GM23338 (cell line): ENCODE measurements around the gene YIPF1. TPM values are rescaled to one million over a fixed set of nuclear protein-coding genes. Genes with fewer than 3 reads are reported as not detected.

ENCODE experiments used
- ATAC-seq: fragments of 200-7000 bp; cut with Tn5 transposase; 3 replicates; pipeline ENCODE4 v1.9.1; 2020
- DNase-seq: peaks from one replicate; pipeline ENCODE4 v3.0.0-alpha.2; 2015; ENCODE audit warnings: low spot score
- H2AFZ ChIP-seq: fragments of 200-600 bp; sonication (generic); 2 replicates; pipeline ENCODE4 v1.8.0; 2016; ENCODE audit warnings: antibody characterized with exemption, mild to moderate bottlenecking, moderate library complexity
- H3F3A ChIP-seq: fragments of 200-600 bp; sonication (generic); replicated peaks from 2 replicates; pipeline ENCODE4 v1.8.0; 2017; ENCODE audit warnings: antibody characterized with exemption, mixed run types, low read depth
- H3K27ac ChIP-seq: fragments of 200-600 bp; sonication (generic); 2 replicates; pipeline ENCODE4 v1.6.1; 2016; ENCODE audit warnings: low read depth
- H3K27me3 ChIP-seq: fragments of 200-600 bp; sonication (generic); 2 replicates; pipeline ENCODE4 v1.8.0; 2016; ENCODE audit warnings: mild to moderate bottlenecking, mixed run types, moderate library complexity; ENCODE audit not compliant: insufficient read depth
- H3K36me3 ChIP-seq: fragments of 200-600 bp; sonication (generic); 2 replicates; pipeline ENCODE4 v1.8.0; 2016; ENCODE audit warnings: mild to moderate bottlenecking; ENCODE audit not compliant: insufficient read depth
- H3K4me1 ChIP-seq: fragments of 200-600 bp; sonication (generic); 2 replicates; pipeline ENCODE4 v1.8.0; 2016; ENCODE audit warnings: mild to moderate bottlenecking, moderate library complexity; ENCODE audit not compliant: insufficient read depth
- H3K4me2 ChIP-seq: fragments of 200-600 bp; sonication (generic); 2 replicates; pipeline ENCODE4 v1.7.1; 2017; ENCODE audit warnings: mixed run types
- H3K4me3 ChIP-seq: fragments of 200-600 bp; sonication (generic); 2 replicates; pipeline ENCODE4 v1.6.1; 2016; ENCODE audit warnings: mixed run types
- H3K79me2 ChIP-seq: fragments of 200-600 bp; sonication (generic); replicated peaks from 2 replicates; pipeline ENCODE4 v1.8.0; 2017; ENCODE audit warnings: mild to moderate bottlenecking; ENCODE audit not compliant: insufficient read depth
- H3K9me2 ChIP-seq: fragments of 200-600 bp; sonication (generic); 2 replicates; pipeline ENCODE4 v1.8.0; 2017; ENCODE audit not compliant: insufficient read depth
- H4K20me1 ChIP-seq: fragments of 200-600 bp; sonication (generic); replicated peaks from 2 replicates; pipeline ENCODE4 v1.8.0; 2017; ENCODE audit warnings: mild to moderate bottlenecking; ENCODE audit not compliant: insufficient read depth
- H3K27ac Mint-ChIP-seq: 2 replicates; pipeline ENCODE4 v1.8.0; 2020; ENCODE audit warnings: inconsistent platforms, mild to moderate bottlenecking, moderate library complexity, mixed read lengths
- H3K27me3 Mint-ChIP-seq: 3 replicates; pipeline ENCODE4 v1.8.0; 2022; ENCODE audit warnings: low read depth, mild to moderate bottlenecking, moderate library complexity, mixed read lengths, inconsistent platforms; ENCODE audit not compliant: insufficient read depth, poor library complexity
- H3K36me3 Mint-ChIP-seq: 3 replicates; pipeline ENCODE4 v1.8.0; 2021; ENCODE audit warnings: low read depth, mild to moderate bottlenecking, inconsistent platforms, moderate library complexity, mixed read lengths
- H3K4me1 Mint-ChIP-seq: 3 replicates; pipeline ENCODE4 v1.8.0; 2020; ENCODE audit warnings: mild to moderate bottlenecking, inconsistent platforms, mixed read lengths
- H3K4me3 Mint-ChIP-seq: 3 replicates; pipeline ENCODE4 v1.8.0; 2021; ENCODE audit warnings: moderate library complexity, mild to moderate bottlenecking, inconsistent platforms, mixed read lengths
- H3K9me3 Mint-ChIP-seq: 3 replicates; pipeline ENCODE4 v1.8.0; 2020; ENCODE audit warnings: moderate library complexity, mild to moderate bottlenecking, inconsistent platforms, mixed read lengths
- EZH2 ChIP-seq: fragments of 200-600 bp; sonication (generic); IDR thresholded peaks from one replicate; pipeline ENCODE4 v1.8.0; 2017; ENCODE audit warnings: antibody characterized with exemption, mild to moderate bottlenecking, low read depth; ENCODE audit not compliant: unreplicated experiment
- EZH2phosphoT487 ChIP-seq: fragments of 200-600 bp; sonication (generic); IDR thresholded peaks from one replicate; pipeline ENCODE4 v1.8.1; 2018; ENCODE audit warnings: antibody characterized with exemption; ENCODE audit not compliant: unreplicated experiment
- JUNB ChIP-seq: IDR thresholded peaks from one replicate; pipeline ENCODE4 v1.6.1; 2016; ENCODE audit warnings: antibody characterized with exemption; ENCODE audit not compliant: unreplicated experiment
- POLR2AphosphoS5 ChIP-seq: IDR thresholded peaks from 2 replicates; pipeline ENCODE4 v1.6.1; 2016; ENCODE audit warnings: antibody characterized with exemption, low read depth
- STAT1 ChIP-seq: IDR thresholded peaks from one replicate; pipeline ENCODE4 v1.6.1; 2016; ENCODE audit warnings: antibody characterized with exemption; ENCODE audit not compliant: unreplicated experiment
- ZNF114 ChIP-seq: fragments of 250-450 bp; sonication (Bioruptor Pico); IDR thresholded peaks from 2 replicates; pipeline ENCODE4 v1.5.0; 2020; ENCODE audit warnings: mild to moderate bottlenecking, moderate library complexity
- ZNF331 ChIP-seq: fragments of 250-450 bp; sonication (Bioruptor Pico); IDR thresholded peaks from 2 replicates; pipeline ENCODE4 v1.5.0; 2020; ENCODE audit warnings: low read depth, mild to moderate bottlenecking, moderate library complexity
- polyA plus RNA-seq: library from polyadenylated mRNA; unstranded; fragments of >200 nt; fragmentation: Nextera tagmentation; extraction: Ambion mirVana; gene quantifications from 2 replicates; pipeline ENCODE4 v1.2.1, GENCODE V29; 2016
- total RNA-seq: library from RNA; depleted of rRNA; stranded (reverse); fragments of >200 nt; shearing (Covaris generic); gene quantifications from 2 replicates; pipeline ENCODE4 v1.2.3, GENCODE V29; 2014
- TF ChIP-seq, protein P1 (sequence below): IDR thresholded peaks from 2 replicates; pipeline ENCODE4 v1.6.1; 2016; ENCODE audit warnings: antibody characterized with exemption
- TF ChIP-seq, protein P2 (sequence below): IDR thresholded peaks from one replicate; pipeline ENCODE4 v1.6.1; 2018; ENCODE audit warnings: antibody characterized with exemption; ENCODE audit not compliant: unreplicated experiment
- TF ChIP-seq, protein P3 (sequence below), 2 experiments: fragments of 200-600 bp in 1 of 2; sonication (generic) in 1 of 2; conservative IDR thresholded peaks; 2 replicates each; pipeline versions ENCODE4 v1.5.1 to v1.6.1; 2016 to 2017; ENCODE audit warnings: antibody characterized with exemption in 2 of 2, low read depth in 2 of 2, mild to moderate bottlenecking in 2 of 2, moderate library complexity in 1 of 2

Gene YIPF1
- total and polyA plus RNA-seq, 2 experiments from 2014 or later = 14.1 to 24.0 TPM

DNA sequence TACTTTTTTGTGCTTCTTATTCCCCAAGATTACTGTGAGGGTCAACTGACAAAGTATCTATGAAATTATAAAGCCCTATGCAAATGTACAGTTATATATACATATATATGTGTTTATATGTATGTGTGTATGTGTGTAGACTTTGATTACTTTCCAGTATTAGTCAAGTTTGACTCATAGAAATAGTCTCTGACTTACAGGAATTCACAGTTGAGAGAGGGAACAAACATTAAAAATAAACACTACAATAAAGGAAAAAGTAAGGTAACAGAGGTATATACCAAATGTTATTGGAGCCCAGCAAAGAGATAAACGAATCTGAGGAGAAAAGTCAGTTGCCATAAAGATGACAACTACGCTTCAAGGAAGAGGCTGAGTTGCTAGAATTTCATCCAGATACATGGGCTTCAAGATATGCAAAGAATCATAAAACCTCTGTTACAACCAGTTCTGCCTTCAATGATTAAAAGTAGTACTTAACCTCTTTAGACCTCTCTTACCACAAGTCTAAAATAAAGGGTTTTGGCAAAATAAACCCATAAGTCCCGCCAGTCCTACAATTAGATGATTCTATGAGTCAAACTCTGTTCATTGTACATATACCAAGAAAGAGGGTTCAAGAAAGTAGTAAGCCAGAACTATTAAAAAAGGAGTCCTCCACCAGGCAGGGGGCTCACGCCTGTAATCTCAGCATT lies 48.7 kb upstream of the YIPF1 start (continued):
- TF ChIP-seq, protein P1, sequence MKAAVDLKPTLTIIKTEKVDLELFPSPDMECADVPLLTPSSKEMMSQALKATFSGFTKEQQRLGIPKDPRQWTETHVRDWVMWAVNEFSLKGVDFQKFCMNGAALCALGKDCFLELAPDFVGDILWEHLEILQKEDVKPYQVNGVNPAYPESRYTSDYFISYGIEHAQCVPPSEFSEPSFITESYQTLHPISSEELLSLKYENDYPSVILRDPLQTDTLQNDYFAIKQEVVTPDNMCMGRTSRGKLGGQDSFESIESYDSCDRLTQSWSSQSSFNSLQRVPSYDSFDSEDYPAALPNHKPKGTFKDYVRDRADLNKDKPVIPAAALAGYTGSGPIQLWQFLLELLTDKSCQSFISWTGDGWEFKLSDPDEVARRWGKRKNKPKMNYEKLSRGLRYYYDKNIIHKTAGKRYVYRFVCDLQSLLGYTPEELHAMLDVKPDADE = no peak
- TF ChIP-seq POLR2AphosphoS5 = no peak
- no peak for TF ChIP-seq JUNB
- no peak for TF ChIP-seq ZNF114 (CRISPR knock-in tag)
- no peak for TF ChIP-seq EZH2phosphoT487
- no peak for TF ChIP-seq ZNF331 (CRISPR knock-in tag)
- no peak for TF ChIP-seq STAT1
- no peak for TF ChIP-seq EZH2
- TF ChIP-seq, protein P2, sequence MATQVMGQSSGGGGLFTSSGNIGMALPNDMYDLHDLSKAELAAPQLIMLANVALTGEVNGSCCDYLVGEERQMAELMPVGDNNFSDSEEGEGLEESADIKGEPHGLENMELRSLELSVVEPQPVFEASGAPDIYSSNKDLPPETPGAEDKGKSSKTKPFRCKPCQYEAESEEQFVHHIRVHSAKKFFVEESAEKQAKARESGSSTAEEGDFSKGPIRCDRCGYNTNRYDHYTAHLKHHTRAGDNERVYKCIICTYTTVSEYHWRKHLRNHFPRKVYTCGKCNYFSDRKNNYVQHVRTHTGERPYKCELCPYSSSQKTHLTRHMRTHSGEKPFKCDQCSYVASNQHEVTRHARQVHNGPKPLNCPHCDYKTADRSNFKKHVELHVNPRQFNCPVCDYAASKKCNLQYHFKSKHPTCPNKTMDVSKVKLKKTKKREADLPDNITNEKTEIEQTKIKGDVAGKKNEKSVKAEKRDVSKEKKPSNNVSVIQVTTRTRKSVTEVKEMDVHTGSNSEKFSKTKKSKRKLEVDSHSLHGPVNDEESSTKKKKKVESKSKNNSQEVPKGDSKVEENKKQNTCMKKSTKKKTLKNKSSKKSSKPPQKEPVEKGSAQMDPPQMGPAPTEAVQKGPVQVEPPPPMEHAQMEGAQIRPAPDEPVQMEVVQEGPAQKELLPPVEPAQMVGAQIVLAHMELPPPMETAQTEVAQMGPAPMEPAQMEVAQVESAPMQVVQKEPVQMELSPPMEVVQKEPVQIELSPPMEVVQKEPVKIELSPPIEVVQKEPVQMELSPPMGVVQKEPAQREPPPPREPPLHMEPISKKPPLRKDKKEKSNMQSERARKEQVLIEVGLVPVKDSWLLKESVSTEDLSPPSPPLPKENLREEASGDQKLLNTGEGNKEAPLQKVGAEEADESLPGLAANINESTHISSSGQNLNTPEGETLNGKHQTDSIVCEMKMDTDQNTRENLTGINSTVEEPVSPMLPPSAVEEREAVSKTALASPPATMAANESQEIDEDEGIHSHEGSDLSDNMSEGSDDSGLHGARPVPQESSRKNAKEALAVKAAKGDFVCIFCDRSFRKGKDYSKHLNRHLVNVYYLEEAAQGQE = no peak
- TF ChIP-seq, protein P3, sequence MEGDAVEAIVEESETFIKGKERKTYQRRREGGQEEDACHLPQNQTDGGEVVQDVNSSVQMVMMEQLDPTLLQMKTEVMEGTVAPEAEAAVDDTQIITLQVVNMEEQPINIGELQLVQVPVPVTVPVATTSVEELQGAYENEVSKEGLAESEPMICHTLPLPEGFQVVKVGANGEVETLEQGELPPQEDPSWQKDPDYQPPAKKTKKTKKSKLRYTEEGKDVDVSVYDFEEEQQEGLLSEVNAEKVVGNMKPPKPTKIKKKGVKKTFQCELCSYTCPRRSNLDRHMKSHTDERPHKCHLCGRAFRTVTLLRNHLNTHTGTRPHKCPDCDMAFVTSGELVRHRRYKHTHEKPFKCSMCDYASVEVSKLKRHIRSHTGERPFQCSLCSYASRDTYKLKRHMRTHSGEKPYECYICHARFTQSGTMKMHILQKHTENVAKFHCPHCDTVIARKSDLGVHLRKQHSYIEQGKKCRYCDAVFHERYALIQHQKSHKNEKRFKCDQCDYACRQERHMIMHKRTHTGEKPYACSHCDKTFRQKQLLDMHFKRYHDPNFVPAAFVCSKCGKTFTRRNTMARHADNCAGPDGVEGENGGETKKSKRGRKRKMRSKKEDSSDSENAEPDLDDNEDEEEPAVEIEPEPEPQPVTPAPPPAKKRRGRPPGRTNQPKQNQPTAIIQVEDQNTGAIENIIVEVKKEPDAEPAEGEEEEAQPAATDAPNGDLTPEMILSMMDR (conservative IDR thresholded peaks at IDR 0.05; ENCODE audit: low read depth in 2 of 2) = no peak

DNA sequence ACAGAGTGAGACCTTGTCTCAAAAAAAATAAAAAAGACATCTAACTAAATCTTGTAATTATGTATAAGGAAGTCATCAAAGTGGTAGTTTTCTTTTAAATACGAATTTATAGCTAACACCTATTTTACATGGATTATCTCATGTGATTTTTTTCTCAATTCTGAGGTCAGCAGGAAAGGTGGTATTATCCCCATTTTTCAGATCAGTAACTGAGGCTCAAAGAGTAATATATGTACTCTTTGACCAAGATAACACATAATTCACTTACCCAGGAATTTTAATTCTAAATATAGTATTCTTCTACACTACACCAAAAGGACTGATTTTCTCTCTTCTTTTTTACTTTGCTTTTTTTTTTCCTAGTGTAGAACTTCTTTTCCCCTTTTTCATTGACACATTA lies 46.8 kb upstream of the YIPF1 start:
- Histone ChIP-seq H3K79me2 (0 out of 2 replicates have a peak, but pooled peaks cover 3% of the 10 kb centered on the region), H3F3A (no peaks in the 10 kb centered on the region), H3K4me1 (no peaks in the 10 kb centered on the region), H3K36me3 (no peaks in the 10 kb centered on the region), H3K4me2 (no peak overlapping the region), H3K27ac (no peak overlapping the region), H3K27me3 (no peaks in the 10 kb centered on the region), H3K9me2 (no peaks in the 10 kb centered on the region), H2AFZ (no peak overlapping the region), H4K20me1 (no peaks in the 10 kb centered on the region), H3K4me3 (no peak overlapping the region)
- TF ChIP-seq STAT1 (no peak), JUNB (no peak), ZNF114 (CRISPR knock-in tag) (no peak)
- TF ChIP-seq, protein P1 = no peak
- Mint-ChIP-seq H3K27me3 (peaks cover 4% of the 10 kb centered on the region), H3K4me3 (no peak overlapping the region), H3K27ac (no peak overlapping the region), H3K4me1 (no peaks in the 10 kb centered on the region), H3K36me3 (peaks cover 30% of the 10 kb centered on the region), H3K9me3 (peaks cover 21% of the 10 kb centered on the region)
- DNase-seq (no peak), ATAC-seq (no peak)
